Measurements from ENCODE around the gene CDH13.

DNA sequence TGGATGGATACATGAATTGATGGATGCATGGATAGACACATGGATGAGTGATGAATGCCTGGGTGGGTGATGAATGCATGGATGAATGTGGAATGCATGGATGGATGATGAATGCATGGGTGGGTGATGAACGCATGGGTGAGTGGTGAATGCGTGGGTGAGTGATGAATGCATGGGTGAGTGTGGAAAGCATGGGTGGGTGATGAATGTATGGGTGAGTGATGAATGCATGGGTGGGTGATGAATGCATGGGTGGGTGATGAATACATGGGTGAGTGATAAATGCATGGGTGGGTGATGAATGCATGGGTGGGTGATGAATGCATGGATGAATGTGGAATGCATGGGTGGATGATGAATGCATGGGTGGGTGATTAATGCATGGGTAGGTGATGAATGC lies 1097.1 kb downstream of the CDH13 start:
- TF ChIP-seq, protein P1, sequence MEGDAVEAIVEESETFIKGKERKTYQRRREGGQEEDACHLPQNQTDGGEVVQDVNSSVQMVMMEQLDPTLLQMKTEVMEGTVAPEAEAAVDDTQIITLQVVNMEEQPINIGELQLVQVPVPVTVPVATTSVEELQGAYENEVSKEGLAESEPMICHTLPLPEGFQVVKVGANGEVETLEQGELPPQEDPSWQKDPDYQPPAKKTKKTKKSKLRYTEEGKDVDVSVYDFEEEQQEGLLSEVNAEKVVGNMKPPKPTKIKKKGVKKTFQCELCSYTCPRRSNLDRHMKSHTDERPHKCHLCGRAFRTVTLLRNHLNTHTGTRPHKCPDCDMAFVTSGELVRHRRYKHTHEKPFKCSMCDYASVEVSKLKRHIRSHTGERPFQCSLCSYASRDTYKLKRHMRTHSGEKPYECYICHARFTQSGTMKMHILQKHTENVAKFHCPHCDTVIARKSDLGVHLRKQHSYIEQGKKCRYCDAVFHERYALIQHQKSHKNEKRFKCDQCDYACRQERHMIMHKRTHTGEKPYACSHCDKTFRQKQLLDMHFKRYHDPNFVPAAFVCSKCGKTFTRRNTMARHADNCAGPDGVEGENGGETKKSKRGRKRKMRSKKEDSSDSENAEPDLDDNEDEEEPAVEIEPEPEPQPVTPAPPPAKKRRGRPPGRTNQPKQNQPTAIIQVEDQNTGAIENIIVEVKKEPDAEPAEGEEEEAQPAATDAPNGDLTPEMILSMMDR (IDR thresholded peaks at IDR 0.05; ENCODE audit: poor library complexity, severe bottlenecking) = no peak
- TF ChIP-seq EZH2 (IDR thresholded peaks at IDR 0.05; ENCODE audit: borderline replicate concordance, insufficient read depth, low read length, poor library complexity, severe bottlenecking) = no peak
- no peak for TF ChIP-seq POLR2AphosphoS5 (IDR thresholded peaks at IDR 0.05)

Measured in neural cell (in vitro differentiated cells).